Epithelial cell of prostate (primary cell): ENCODE results near the gene CD53.
"Not testable (repeated sequence)": the region's sequence is repeated elsewhere in the genome, so short reads cannot be mapped to it uniquely, and the experiment has no call there.

Source experiments
- DNase-seq: peaks from one replicate; pipeline ENCODE4 v3.0.0-alpha.2; 2011; ENCODE audit warnings: low read depth, low spot score
- H3K27ac ChIP-seq: fragments of 450-650 bp; 2 replicates; pipeline ENCODE4 v1.5.1; 2017; ENCODE audit warnings: mild to moderate bottlenecking

The CD53 gene

DNA sequence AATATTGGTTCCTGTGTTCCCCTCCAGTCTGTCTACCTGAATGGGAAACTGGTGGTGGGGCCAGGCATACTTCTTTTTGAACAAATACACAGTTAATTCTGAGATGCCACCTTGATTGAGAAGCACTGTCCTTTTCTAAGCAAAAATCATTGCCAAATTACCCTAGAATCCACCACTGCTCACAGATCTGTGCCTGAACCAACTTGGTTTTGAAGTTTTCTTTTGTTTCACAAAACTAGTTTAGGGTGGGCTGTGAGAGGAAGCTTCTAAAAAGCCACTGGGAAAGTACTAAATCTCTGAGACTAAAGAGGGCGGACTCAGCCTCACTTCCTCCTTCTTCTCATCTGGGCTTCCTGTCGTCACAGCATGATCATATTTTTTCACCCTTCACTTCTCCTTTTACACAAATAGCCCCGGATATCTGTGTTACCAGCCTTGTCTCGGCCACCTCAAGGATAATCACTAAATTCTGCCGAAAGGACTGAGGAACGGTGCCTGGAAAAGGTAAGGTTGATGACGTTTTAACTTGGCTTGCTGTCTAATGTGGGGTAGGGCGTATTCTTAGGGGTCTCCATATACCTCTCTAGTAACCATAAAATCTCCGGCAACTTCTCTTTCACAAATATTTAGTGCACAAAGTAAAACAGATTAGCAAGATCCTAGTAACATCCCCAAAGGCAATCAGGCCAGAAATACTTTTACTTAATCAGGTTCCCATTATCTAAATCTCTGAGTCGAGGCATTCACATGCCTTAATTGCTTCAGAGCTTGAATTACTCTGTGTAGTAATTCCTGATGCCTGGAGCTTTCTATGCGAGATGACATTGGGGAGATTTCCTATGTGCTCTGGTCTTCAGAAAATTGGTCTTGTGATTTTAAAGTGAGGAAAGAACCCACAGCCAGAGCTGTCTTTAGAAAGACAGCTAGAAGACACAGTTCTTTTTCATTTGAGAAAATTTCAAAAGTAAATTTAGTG is at the start of gene CD53:
Gene CD53 (plus strand): TSS at position 404 of the 976 bp plus-strand sequence. CDS start 18,261 bp downstream, outside the sequence.
- DNase-seq, result no peak
- H3K27ac ChIP-seq, result no peak within 1 kb of the TSS

DNA sequence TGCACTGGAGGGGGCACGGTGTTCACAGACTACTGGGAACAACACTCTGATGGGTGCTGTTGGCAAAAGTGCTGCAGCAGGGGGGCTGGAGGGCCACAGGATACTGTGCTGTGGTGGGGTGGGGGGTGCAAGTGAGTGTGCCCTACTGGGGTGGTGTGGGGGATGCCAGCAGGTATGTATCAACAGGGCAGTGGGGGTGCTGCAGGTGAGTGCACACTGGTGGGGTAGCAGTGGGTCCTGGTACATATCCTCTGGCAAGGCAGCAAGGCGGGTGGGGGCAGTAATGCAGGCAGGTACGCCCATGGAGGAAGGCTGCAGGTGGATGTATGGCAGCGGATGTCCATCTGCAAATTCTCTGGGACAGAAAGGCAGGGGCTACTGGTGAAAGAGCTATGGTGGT is 48.8 kb upstream of the CD53 start:
- no peak overlapping the region for H3K27ac ChIP-seq
- no peak for DNase-seq

DNA sequence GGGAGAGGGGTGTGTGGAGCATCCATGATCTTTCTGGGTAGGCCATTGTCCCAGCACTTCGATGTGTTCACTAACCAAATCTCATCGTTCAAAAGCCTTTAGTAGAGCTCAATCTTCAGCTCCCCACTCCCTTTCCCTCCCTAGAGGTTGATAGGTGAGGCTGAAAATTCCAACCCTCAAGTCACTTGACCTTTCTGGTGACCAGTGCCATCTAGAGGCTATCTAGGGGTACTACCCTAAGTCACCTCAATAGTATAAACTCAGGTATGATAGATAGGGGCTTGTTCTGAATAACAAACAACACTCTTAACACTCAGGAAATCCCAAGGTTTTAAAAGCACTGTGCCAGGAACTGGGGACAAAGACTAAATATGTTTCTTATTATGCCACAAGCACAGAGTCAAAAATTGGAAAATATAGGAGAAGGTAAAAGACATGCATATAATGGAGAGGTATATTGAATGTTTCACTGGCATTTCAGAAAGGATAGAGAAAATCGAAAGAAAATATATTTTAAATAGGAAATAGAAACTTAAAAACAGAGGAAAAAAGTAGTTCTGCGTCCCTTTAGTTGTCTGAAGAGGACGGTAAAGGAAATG is 42.9 kb upstream of the CD53 start:
- DNase-seq, result no peak
- no peak overlapping the region for H3K27ac ChIP-seq

DNA sequence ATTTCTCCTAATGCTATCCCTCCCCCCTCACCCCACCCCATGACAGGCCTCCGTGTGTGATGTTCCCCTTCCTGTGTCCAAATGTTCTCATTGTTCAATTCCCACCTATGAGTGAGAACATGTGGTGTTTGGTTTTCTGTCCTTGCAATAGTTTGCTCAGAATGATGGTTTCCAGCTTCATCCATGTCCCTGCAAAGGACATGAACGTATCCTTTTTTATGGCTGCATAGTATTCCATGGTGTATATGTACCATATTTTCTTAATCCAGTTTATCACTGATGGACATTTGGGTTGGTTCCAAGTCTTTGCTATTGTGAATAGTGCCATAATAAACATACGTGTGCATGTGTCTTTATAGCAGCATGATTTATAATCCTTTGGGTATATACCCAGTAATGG is 39.2 kb upstream of the CD53 start:
- H3K27ac ChIP-seq, DNase-seq: not testable (repeated sequence)

DNA sequence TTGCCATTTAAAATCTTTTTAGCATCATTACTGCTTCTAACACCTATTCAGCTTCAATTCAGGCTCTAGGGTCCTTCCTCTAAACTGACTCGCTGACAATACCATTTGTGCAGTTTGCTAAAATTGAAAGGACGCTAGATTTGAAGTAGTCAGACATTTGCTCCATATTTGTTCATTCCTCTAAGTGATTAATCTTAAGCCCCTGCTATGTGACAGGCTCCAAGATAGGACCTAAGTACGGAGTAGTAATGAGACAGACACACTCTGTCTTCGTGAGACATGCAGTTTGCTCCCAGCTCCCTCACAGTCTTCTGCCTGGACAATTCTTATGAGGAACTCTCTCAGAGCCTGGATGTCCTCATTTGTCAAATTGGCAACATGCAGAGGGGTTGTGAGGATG is 26.1 kb upstream of the CD53 start:
- no peak overlapping the region for H3K27ac ChIP-seq
- no peak for DNase-seq

- DNase-seq, result no peak
- H3K27ac ChIP-seq, result no peak overlapping the region
These were observed 22.8 kb upstream of the CD53 start for GRCh38 chr1:110850145-110850544.

GRCh38 chr1:110850627-110851026 is 22.3 kb upstream of the CD53 start:
- no peak for DNase-seq
- H3K27ac ChIP-seq, result no peak overlapping the region

GRCh38 chr1:110853135-110853534 is 19.8 kb upstream of the CD53 start:
- H3K27ac ChIP-seq, result no peak overlapping the region
- no peak for DNase-seq

GRCh38 chr1:110856410-110856809 is 16.5 kb upstream of the CD53 start:
- H3K27ac ChIP-seq, result no peak overlapping the region
- no peak for DNase-seq

GRCh38 chr1:110857964-110858948 is 14.7 kb upstream of the CD53 start:
- peak; percentile 8 for DNase-seq
- H3K27ac ChIP-seq, result no peak overlapping the region

DNA sequence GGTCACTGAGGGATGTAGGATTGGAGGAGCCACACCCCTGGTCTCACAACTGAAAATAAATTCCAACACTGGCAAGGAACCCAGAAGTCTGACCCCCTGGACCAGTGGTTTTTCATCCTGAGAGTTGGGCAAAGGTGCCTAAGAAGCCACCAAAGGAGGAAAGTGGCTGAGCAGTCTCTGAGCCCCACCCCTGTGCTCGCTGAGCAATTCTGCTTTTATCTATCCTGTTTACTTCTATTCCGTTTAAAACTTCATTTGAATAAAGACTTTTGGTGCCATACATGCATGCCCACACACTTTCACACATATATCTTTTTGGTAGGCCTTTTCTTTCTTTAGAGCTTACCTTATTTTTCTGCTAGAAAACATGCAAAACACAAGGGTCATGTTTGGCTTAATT is 13.9 kb upstream of the CD53 start:
- H3K27ac ChIP-seq, result no peak overlapping the region
- no peak for DNase-seq

DNA sequence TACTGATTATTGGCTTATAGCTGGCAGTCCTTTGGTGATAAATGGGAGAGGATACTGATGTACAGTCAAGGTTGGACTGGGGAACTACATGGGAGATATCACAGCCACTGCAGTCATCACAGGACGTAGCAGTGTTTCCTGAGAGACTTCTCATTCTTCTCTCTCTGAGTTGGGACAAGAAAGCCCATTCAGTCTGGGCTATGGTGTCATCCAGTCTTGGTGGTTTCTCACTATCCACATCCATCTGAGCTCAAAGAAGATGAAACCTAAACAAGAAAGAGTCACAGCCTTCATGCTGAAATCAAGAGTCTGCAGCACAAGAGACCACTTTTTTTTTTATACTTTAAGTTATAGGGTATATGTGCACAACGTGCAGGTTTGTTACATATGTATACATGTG is 12.8 kb upstream of the CD53 start:
- no peak overlapping the region for H3K27ac ChIP-seq
- DNase-seq, result no peak

GRCh38 chr1:110860620-110861019 is 12.3 kb upstream of the CD53 start:
- DNase-seq, H3K27ac ChIP-seq: not testable (repeated sequence)

- H3K27ac ChIP-seq, DNase-seq: not testable (repeated sequence)
These were observed 11.0 kb upstream of the CD53 start for GRCh38 chr1:110861942-110862341.

DNA sequence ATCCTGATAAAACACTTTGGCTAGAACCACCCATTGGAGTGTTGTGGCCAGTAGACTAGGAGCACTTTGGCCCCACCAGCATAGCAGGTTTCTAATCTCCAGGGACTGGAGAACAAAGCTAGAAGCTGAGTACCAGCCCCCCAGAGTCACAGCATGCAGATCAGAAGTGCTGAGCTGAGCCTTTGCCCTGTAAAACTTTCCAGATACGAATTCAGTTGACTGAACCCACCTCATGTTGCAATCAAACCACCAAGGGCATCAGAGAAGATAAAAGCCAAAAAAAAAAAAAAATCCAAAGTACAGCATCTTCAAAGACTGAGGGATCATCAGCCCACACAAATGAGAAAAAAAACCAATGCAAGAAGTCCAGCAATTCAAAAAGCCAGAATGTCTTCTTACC is 8.7 kb upstream of the CD53 start:
- DNase-seq, result no peak
- H3K27ac ChIP-seq, result no peak overlapping the region

- no peak overlapping the region for H3K27ac ChIP-seq
- DNase-seq, result no peak
These were observed 2.1 kb upstream of the CD53 start for GRCh38 chr1:110870721-110871388.

DNA sequence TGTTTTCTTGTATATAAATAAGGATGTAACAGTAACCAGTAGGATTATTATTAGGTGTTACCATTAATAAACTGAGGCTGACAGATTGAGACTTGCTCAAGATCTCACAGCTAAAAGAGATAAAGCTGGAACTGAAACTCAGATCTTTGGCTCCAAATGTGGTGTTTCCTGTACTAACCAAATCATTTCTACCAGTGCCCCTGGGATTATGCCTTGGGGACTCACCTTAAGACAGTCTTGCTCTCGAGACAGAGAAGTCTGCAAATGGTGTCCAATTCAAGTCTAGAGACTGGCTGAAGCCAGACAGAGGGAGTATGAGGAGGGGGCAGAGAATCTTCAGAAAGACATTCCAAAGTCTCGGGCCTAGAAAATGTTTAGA is 593 bp upstream of the CD53 start:
- H3K27ac ChIP-seq, result no peak overlapping the region
- DNase-seq, result no peak

DNA sequence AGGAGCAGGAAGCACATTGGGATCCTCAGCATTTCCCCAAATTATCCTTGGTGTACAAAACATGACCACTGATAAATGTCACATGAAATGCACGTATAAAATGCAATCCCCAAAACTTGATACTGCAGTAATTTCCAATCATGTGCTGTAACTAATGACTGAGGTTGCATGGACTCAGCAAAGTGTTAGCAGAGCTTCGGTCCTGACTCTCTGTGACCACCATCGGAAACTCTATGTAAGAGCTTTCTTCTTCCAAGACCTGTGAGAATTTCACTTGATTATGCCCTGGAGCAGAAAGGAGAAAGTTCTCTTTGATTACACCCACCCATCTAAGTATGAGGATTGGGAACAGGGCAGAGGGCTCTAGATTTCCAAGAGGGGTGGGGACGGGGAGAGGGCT is 908 bp downstream of the CD53 start:
- DNase-seq, result no peak
- H3K27ac ChIP-seq, result no peak overlapping the region

GRCh38 chr1:110874324-110875215 is 1.6 kb downstream of the CD53 start:
- no peak for DNase-seq
- H3K27ac ChIP-seq, result no peak overlapping the region
